Liver (tissue), 9 donors: ENCODE results near the gene FKBP5. TPM values are rescaled to one million over a fixed set of nuclear protein-coding genes. Genes with fewer than 3 reads are reported as not detected.
"Not testable (repeated sequence)": the region's sequence is repeated elsewhere in the genome, so short reads cannot be mapped to it uniquely, and the experiment has no call there.

Experiments used
- DNase-seq: peaks from one replicate; pipeline ENCODE4 v3.0.0-alpha.2; 2017; ENCODE audit warnings: low spot score
- H3K27ac ChIP-seq, 2 donors: one replicate each; pipeline ENCODE4 v1.7.0; 2013; ENCODE audit warnings: inconsistent platforms in 2 of 2, low read length in 2 of 2, control low read depth in 1 of 2, low read depth in 1 of 2, mild to moderate bottlenecking in 1 of 2
- H3K27me3 ChIP-seq, 4 donors: one replicate each; pipeline versions ENCODE4 v1.6.1 to v1.7.0; 2013; ENCODE audit warnings: low read length in 3 of 4, inconsistent platforms in 1 of 4, mild to moderate bottlenecking in 1 of 4, moderate library complexity in 1 of 4; ENCODE audit not compliant: control insufficient read depth in 4 of 4, insufficient read depth in 4 of 4
- H3K36me3 ChIP-seq, 4 donors: one replicate each; pipeline versions ENCODE4 v1.6.1 to v1.7.0; 2013; ENCODE audit warnings: low read length in 3 of 4, mild to moderate bottlenecking in 3 of 4, low read depth in 1 of 4, moderate library complexity in 1 of 4; ENCODE audit not compliant: control insufficient read depth in 4 of 4, insufficient read depth in 3 of 4
- H3K4me1 ChIP-seq, 4 donors: one replicate each; pipeline versions ENCODE4 v1.6.1 to v1.7.0; 2013; ENCODE audit warnings: low read length in 3 of 4, mild to moderate bottlenecking in 3 of 4, moderate library complexity in 1 of 4; ENCODE audit not compliant: control insufficient read depth in 4 of 4, insufficient read depth in 4 of 4
- H3K4me3 ChIP-seq, 3 donors: one replicate each; pipeline versions ENCODE4 v1.6.1 to v1.7.0; 2013; ENCODE audit warnings: low read length in 3 of 3, control low read depth in 1 of 3, low read depth in 1 of 3, mild to moderate bottlenecking in 1 of 3
- H3K9ac ChIP-seq, 2 donors: one replicate each; pipeline ENCODE4 v1.7.0; 2013; ENCODE audit warnings: low read length in 2 of 2, mild to moderate bottlenecking in 2 of 2, moderate library complexity in 2 of 2, control low read depth in 1 of 2, low read depth in 1 of 2
- H3K9me3 ChIP-seq, 4 donors: one replicate each; pipeline versions ENCODE4 v1.6.1 to v1.7.0; 2013; ENCODE audit warnings: low read length in 3 of 4; ENCODE audit not compliant: control insufficient read depth in 4 of 4
- CTCF ChIP-seq: fragments of 150-350 bp; IDR thresholded peaks from 2 replicates; pipeline ENCODE4 v1.5.1; 2017; ENCODE audit warnings: improper control_type of control experiment, low read depth, low read length; ENCODE audit not compliant: missing input control
- EGR1 ChIP-seq, 2 donors: IDR thresholded peaks; 2 replicates each; pipeline ENCODE4 v1.6.1; 2016 to 2018; ENCODE audit warnings: antibody characterized with exemption in 2 of 2, low read depth in 2 of 2
- GABPA ChIP-seq, 2 donors: IDR thresholded peaks in 1 of 2; conservative IDR thresholded peaks in 1 of 2; 2 replicates each; pipeline ENCODE4 v1.6.1; 2016; ENCODE audit warnings: antibody characterized with exemption in 2 of 2, mild to moderate bottlenecking in 1 of 2, moderate library complexity in 1 of 2
- HNF4A ChIP-seq, 2 donors: conservative IDR thresholded peaks; 2 replicates each; pipeline ENCODE4 v1.6.1; 2016; ENCODE audit warnings: antibody characterized with exemption in 2 of 2, mild to moderate bottlenecking in 2 of 2
- HNF4G ChIP-seq: IDR thresholded peaks from 2 replicates; pipeline ENCODE4 v1.6.1; 2016; ENCODE audit warnings: antibody characterized with exemption
- JUND ChIP-seq, 2 donors: IDR thresholded peaks; 2 replicates each; pipeline ENCODE4 v1.6.1; 2016; ENCODE audit warnings: antibody characterized with exemption in 2 of 2
- MAX ChIP-seq: IDR thresholded peaks from 2 replicates; pipeline ENCODE4 v1.6.1; 2016; ENCODE audit warnings: antibody characterized with exemption
- NR2F2 ChIP-seq: IDR thresholded peaks from 2 replicates; pipeline ENCODE4 v1.6.1; 2016; ENCODE audit warnings: antibody characterized with exemption
- RAD21 ChIP-seq, 2 donors: IDR thresholded peaks; 2 replicates each; pipeline ENCODE4 v1.6.1; 2016; ENCODE audit warnings: antibody characterized with exemption in 2 of 2, mild to moderate bottlenecking in 2 of 2
- REST ChIP-seq: IDR thresholded peaks from 2 replicates; pipeline ENCODE4 v1.6.1; 2016; ENCODE audit warnings: antibody characterized with exemption, mild to moderate bottlenecking
- RXRA ChIP-seq, 2 donors: IDR thresholded peaks; 2 replicates each; pipeline ENCODE4 v1.6.1; 2017 to 2018; ENCODE audit warnings: antibody characterized with exemption in 2 of 2, mild to moderate bottlenecking in 1 of 2
- SP1 ChIP-seq: IDR thresholded peaks from 2 replicates; pipeline ENCODE4 v1.6.1; 2018; ENCODE audit warnings: antibody characterized with exemption, mild to moderate bottlenecking
- TAF1 ChIP-seq: conservative IDR thresholded peaks from 2 replicates; pipeline ENCODE4 v1.6.1; 2016; ENCODE audit warnings: antibody characterized with exemption, mild to moderate bottlenecking
- YY1 ChIP-seq: IDR thresholded peaks from 2 replicates; pipeline ENCODE4 v1.6.1; 2016; ENCODE audit warnings: antibody characterized with exemption, mild to moderate bottlenecking
- WGBS: extraction: QIAGEN DNeasy Blood & Tissue Kit; methylation state at CpG from one replicate; pipeline ENCODE4 v1.1.7; 2013; 5-methylcytosine and 5-hydroxymethylcytosine counted together
- polyA plus RNA-seq, 2 donors: library from polyadenylated mRNA; stranded (reverse) in 1 of 2; unstranded in 1 of 2; fragments of 200-250 nt in 1 of 2; fragments of >200 nt in 1 of 2; fragmentation: Nextera tagmentation in 1 of 2; extraction: Ambion mirVana in 1 of 2; gene quantifications; one replicate each; pipeline versions ENCODE4 v1.2.1 to v1.2.3, GENCODE V29; 2013 to 2015
- total RNA-seq, 2 donors: library from RNA; depleted of rRNA; stranded (reverse); fragments of >200 nt; gene quantifications; one replicate each; pipeline ENCODE4 v1.2.3, GENCODE V29; 2014
- donor health status: healthy.
- donor health status: healthy.
- donor health status: healthy.
- donor health status: healthy.
- donor health status: healthy.

FKBP5 gene
- total and polyA plus RNA-seq, 4 donors = 10.3 to 132 (median 63.7) TPM

- TF ChIP-seq RXRA (IDR thresholded peaks at IDR 0.05) (no peak), REST (no peak), HNF4A (conservative IDR thresholded peaks at IDR 0.05) (no peak), EGR1 (IDR thresholded peaks at IDR 0.05; ENCODE audit: low read depth in 2 of 2) (no peak), CTCF (no peak), MAX (no peak), TAF1 (no peak), NR2F2 (no peak), HNF4G (no peak), SP1 (no peak), YY1 (no peak), JUND (IDR thresholded peaks at IDR 0.05) (no peak), GABPA (IDR thresholded peaks at IDR 0.05 in 1 of 2, conservative IDR thresholded peaks at IDR 0.05 in 1 of 2) (no peak), RAD21 (IDR thresholded peaks at IDR 0.05) (no peak)
- H3K9me3 ChIP-seq = no peaks in the 10 kb centered on the region
- H3K4me3 ChIP-seq = no peak overlapping the region
- no peak overlapping the region for H3K27ac ChIP-seq
- peaks cover 0 to 16% (median 13%) of the 10 kb centered on the region in 4 donors for H3K4me1 ChIP-seq
- no peak overlapping the region for H3K9ac ChIP-seq
- DNase-seq = no peak
- H3K27me3 ChIP-seq = no peaks in the 10 kb centered on the region
- no peaks in the 10 kb centered on the region for H3K36me3 ChIP-seq
- WGBS = 97% methylated on average over 9 of the region's 9 CpGs
Observed at GRCh38 chr6:35690484-35690883, 1.8 kb upstream of the FKBP5 start.

- H3K36me3 ChIP-seq, H3K4me3 ChIP-seq, H3K9ac ChIP-seq, H3K27ac ChIP-seq, H3K9me3 ChIP-seq, DNase-seq, H3K27me3 ChIP-seq: not testable (repeated sequence)
- peaks cover 0 to 16% (median 13%) of the 10 kb centered on the region in 4 donors for H3K4me1 ChIP-seq
- 99% methylated on average over 16 of the region's 16 CpGs for whole genome bisulfite sequencing
Observed at GRCh38 chr6:35690006-35690405, 1.3 kb upstream of the FKBP5 start.
